ENCODE results near the gene LSM7. TPM values are rescaled to one million over a fixed set of nuclear protein-coding genes. Genes with fewer than 3 reads are reported as not detected.

The LSM7 gene
- total RNA-seq, 4 donors from 2014 or later, result 76.4 to 113 (median 106) TPM

DNA sequence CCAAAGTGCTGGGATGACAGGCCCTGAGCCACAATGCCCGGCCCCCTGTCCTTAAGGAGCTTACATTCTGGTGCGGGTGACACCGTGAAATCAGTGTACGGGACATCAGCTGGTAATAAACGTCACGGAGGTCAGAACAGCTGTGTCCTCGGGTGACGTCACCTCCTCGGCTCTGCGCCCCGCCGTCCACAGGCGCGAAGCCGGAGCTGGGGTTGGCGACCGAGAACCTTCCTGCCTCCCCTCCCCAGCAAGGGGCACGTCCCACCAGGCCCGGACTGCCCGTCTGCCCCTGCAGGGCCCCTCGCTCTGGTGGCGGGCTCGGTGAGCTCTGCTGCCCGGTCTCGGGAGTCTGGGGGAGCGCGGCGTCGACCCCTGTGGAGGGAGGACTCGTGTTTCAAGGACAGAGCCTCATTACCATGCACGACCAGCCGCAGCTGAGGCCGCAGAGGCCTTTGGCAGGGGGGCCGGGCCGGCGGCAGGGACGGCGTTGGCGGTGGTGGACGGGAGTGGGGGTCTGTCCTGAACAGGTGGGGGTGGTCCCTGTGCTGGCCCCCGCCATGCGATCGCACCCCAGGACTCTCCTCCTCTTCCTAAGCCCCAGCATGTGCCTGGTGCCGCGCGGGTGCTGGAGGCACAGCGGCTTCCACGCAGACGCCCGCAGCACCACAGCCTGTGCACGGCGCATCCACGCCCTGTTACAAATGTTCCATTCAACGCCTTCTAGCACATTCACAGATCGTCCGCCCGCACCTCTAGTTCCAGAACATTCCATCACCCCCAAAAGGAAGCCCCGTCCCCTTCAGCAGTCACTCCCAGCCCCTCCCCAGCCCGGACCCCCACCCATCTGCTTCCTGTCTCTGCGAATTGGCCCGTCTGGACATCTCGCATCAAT is 25.8 kb downstream of the LSM7 start:
- Histone ChIP-seq H3K36me3 (no peaks in the 10 kb centered on the region), H3K27me3 (peaks cover 4 to 69% (median 31%) of the 10 kb centered on the region in 4 donors), H3K27ac (replicated peaks in 1 of 4) (no peak overlapping the region), H3K4me1 (peaks cover 7 to 17% (median 12%) of the 10 kb centered on the region in 4 donors), H3K9me3 (no peaks in the 10 kb centered on the region), H3K4me3 (peak overlapping the region in 1 of 4 donors; percentile 30)
- no peak for DNase-seq (ENCODE audit: extremely low spot score)
- peak in 1 of 2 donors; percentile 25 for TF ChIP-seq POLR2AphosphoS5 (IDR thresholded peaks at IDR 0.05)
- TF ChIP-seq, protein P1, sequence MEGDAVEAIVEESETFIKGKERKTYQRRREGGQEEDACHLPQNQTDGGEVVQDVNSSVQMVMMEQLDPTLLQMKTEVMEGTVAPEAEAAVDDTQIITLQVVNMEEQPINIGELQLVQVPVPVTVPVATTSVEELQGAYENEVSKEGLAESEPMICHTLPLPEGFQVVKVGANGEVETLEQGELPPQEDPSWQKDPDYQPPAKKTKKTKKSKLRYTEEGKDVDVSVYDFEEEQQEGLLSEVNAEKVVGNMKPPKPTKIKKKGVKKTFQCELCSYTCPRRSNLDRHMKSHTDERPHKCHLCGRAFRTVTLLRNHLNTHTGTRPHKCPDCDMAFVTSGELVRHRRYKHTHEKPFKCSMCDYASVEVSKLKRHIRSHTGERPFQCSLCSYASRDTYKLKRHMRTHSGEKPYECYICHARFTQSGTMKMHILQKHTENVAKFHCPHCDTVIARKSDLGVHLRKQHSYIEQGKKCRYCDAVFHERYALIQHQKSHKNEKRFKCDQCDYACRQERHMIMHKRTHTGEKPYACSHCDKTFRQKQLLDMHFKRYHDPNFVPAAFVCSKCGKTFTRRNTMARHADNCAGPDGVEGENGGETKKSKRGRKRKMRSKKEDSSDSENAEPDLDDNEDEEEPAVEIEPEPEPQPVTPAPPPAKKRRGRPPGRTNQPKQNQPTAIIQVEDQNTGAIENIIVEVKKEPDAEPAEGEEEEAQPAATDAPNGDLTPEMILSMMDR (IDR thresholded peaks at IDR 0.05), result no peak
- WGBS, result 35% methylated on average over 26 of the region's 62 CpGs
- intact Hi-C loops (cut with DNase I), result no loop called here

DNA sequence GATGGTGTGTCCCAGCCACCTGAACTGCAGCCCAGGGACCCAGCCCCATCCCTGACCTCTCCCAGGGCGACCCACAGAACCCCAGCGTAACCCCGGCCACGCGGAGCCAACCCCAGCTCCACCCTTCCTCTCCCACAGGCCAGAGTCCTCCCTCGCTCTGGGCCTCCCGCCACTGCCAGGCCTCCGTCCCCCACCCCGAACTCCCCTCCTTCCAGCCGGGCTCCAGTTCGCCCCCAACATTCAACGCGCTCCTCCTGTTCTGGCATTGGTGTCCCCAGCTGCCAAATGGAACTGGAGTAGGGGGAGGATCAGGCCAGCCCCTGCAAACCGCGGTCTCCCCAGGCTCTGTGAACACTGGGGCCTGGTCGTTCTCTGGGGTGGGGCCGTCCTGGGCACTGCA is 27.9 kb downstream of the LSM7 start:
- H3K4me3 ChIP-seq, result no peak overlapping the region
- TF ChIP-seq, protein P1 (IDR thresholded peaks at IDR 0.05), result no peak
- TF ChIP-seq POLR2A (IDR thresholded peaks at IDR 0.05; ENCODE audit: low read depth), result no peak
- TF ChIP-seq POLR2AphosphoS5 (IDR thresholded peaks at IDR 0.05), result no peak
- TF ChIP-seq EP300 (IDR thresholded peaks at IDR 0.05), result no peak
- no peak for DNase-seq (ENCODE audit: extremely low spot score)
- H3K36me3 ChIP-seq, result no peaks in the 10 kb centered on the region
- no peaks in the 10 kb centered on the region for H3K9me3 ChIP-seq
- no peak overlapping the region for H3K27ac ChIP-seq (replicated peaks in 1 of 4)
- peaks cover 0 to 48% (median 17%) of the 10 kb centered on the region in 4 donors for H3K27me3 ChIP-seq
- intact Hi-C loops (cut with DNase I), result no loop called here
- 81% methylated on average over 15 of the region's 17 CpGs for WGBS
- peaks cover 7 to 15% (median 11%) of the 10 kb centered on the region in 4 donors for H3K4me1 ChIP-seq

DNA sequence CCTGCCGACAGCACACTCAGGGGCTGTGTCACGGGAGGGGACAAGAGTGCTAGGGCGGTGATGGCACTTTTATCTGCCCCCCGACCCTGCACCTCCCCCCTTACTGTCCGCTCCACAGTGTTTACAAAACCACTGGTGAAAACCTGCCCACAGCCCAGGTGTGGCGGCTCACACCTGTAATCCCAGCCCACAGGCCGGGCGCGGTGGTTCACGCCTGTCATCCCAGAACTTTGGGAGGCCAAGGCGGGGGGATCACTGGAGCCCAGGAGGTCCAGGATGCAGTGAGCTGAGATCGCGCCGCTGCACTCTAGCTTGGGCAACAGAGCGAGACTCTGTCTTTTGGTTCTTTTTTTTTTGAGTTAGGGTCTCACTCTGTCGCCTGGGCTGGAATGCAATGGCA is 32.2 kb downstream of the LSM7 start:
- WGBS, result 99% methylated on average over 13 of the region's 16 CpGs

DNA sequence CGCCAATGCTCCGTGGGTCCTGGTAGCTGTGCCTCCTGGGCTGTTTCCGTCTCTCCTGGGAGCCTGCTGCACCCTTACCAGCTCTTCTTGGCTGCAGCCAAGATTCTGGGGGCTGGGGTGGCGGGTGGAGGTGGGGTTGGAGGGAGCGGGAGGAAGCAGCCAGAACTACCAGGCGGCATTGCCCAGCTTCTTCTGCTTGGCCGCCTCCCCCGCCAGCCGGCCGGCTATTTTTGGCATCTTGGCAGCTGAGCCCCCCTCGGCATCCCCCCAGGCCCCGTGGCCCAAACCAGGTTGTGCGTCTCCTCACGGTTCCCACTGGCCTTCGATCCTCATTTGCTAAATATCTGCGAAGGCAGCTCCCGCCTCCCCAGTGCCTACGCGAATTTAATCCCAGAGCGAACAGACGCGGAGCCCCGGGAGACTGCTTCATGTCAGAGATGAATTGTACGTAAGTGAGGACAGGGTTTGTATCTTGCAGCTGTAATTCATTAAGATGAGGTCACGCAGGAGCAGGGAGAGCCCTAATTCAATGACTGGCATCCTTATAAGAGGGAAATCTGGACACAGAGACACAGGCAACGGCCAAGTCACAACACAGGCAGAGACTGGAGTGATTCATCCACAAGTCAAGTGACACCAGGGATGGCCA is 33.6 kb downstream of the LSM7 start:
- intact Hi-C loops (cut with DNase I), result no loop called here
- H3K4me3 ChIP-seq, result peak overlapping the region; percentile 33 to 44 (median 36)

More for the DNA sequence above, 32.2 kb downstream of the LSM7 start:
- Histone ChIP-seq H3K27me3 (peaks cover 2 to 44% (median 9%) of the 10 kb centered on the region in 4 donors), H3K27ac (replicated peaks in 1 of 4) (no peak overlapping the region), H3K4me1 (peaks cover 18 to 30% (median 25%) of the 10 kb centered on the region in 4 donors), H3K9me3 (no peaks in the 10 kb centered on the region), H3K4me3 (no peak overlapping the region), H3K36me3 (no peaks in the 10 kb centered on the region)
- TF ChIP-seq POLR2A (IDR thresholded peaks at IDR 0.05; ENCODE audit: low read depth) (no peak), POLR2AphosphoS5 (IDR thresholded peaks at IDR 0.05) (no peak), EP300 (IDR thresholded peaks at IDR 0.05) (no peak)
- TF ChIP-seq, protein P1 (IDR thresholded peaks at IDR 0.05), result no peak
- DNase-seq (ENCODE audit: extremely low spot score), result no peak
- intact Hi-C loops (cut with DNase I), result no loop called here

More for the DNA sequence above, 33.6 kb downstream of the LSM7 start:
- DNase-seq (ENCODE audit: extremely low spot score), result no peak
- Histone ChIP-seq H3K4me1 (peaks cover 31 to 43% (median 38%) of the 10 kb centered on the region in 4 donors), H3K27ac (replicated peaks in 1 of 4) (peak overlapping the region; percentile 31 to 69 (median 56)), H3K27me3 (peaks cover 3 to 48% (median 22%) of the 10 kb centered on the region in 4 donors), H3K9me3 (no peaks in the 10 kb centered on the region), H3K36me3 (no peaks in the 10 kb centered on the region)
- 15% methylated on average over 21 of the region's 26 CpGs for WGBS
- TF ChIP-seq POLR2AphosphoS5 (IDR thresholded peaks at IDR 0.05) (peak in 1 of 2 donors; percentile 6), EP300 (IDR thresholded peaks at IDR 0.05) (no peak), POLR2A (IDR thresholded peaks at IDR 0.05; ENCODE audit: low read depth) (no peak)

Measured in esophagus muscularis mucosa (tissue), 4 donors.